ENCODE measurements around the gene MCHR2.

The MCHR2 gene

GRCh38 chr6:99879431-99879830 lies 114.6 kb downstream of the MCHR2 start:
- DNase-seq (ENCODE audit: low read depth), result no peak
- H3K4me3 ChIP-seq (replicated peaks; ENCODE audit: low read depth, low read length), result no peak overlapping the region
- TF ChIP-seq CTCF (IDR thresholded peaks at IDR 0.05; ENCODE audit: low read length, missing control alignments), result no peak

GRCh38 chr6:99875068-99875467 lies 119.0 kb downstream of the MCHR2 start:
- no peak overlapping the region for H3K4me3 ChIP-seq (replicated peaks; ENCODE audit: low read depth, low read length)
- DNase-seq (ENCODE audit: low read depth), result no peak
- TF ChIP-seq CTCF (IDR thresholded peaks at IDR 0.05; ENCODE audit: low read length, missing control alignments), result no peak

- H3K4me3 ChIP-seq (replicated peaks; ENCODE audit: low read depth, low read length), result no peak overlapping the region
- no peak for DNase-seq (ENCODE audit: low read depth)
These were observed 120.9 kb downstream of the MCHR2 start for GRCh38 chr6:99873084-99873483.

GRCh38 chr6:99871641-99872040 lies 122.4 kb downstream of the MCHR2 start:
- no peak overlapping the region for H3K4me3 ChIP-seq (replicated peaks; ENCODE audit: low read depth, low read length)
- no peak for DNase-seq (ENCODE audit: low read depth)
- TF ChIP-seq CTCF (IDR thresholded peaks at IDR 0.05; ENCODE audit: low read length, missing control alignments), result no peak

More at GRCh38 chr6:99873084-99873483, 120.9 kb downstream of the MCHR2 start:
- no peak for TF ChIP-seq CTCF (IDR thresholded peaks at IDR 0.05; ENCODE audit: low read length, missing control alignments)
